HS-5 (cell line): ENCODE results near the gene P2RX4.
"Not testable (repeated sequence)": the region's sequence is repeated elsewhere in the genome, so short reads cannot be mapped to it uniquely, and the experiment has no call there.

Experiments used
- DNase-seq: peaks from one replicate; pipeline ENCODE4 v3.0.0-alpha.2; 2012; ENCODE audit warnings: low read depth

Gene P2RX4

GRCh38 chr12:121245031-121245430 is 35.1 kb downstream of the P2RX4 start:
- no peak for DNase-seq

GRCh38 chr12:121245951-121246350 is 36.0 kb downstream of the P2RX4 start:
- DNase-seq, result no peak

- no peak for DNase-seq
Measured at GRCh38 chr12:121246893-121247557, 37.1 kb downstream of the P2RX4 start.

- DNase-seq, result no peak
Measured at GRCh38 chr12:121248622-121249021, 38.7 kb downstream of the P2RX4 start.

GRCh38 chr12:121250359-121250758 is 40.4 kb downstream of the P2RX4 start:
- DNase-seq, result no peak

- no peak for DNase-seq
Measured at GRCh38 chr12:121251838-121252237, 41.9 kb downstream of the P2RX4 start.

GRCh38 chr12:121252712-121253345 is 42.9 kb downstream of the P2RX4 start:
- DNase-seq, result no peak

GRCh38 chr12:121253638-121254335 is 43.9 kb downstream of the P2RX4 start:
- DNase-seq, result no peak

GRCh38 chr12:121255433-121255832 is 45.5 kb downstream of the P2RX4 start:
- DNase-seq, result no peak

- DNase-seq, result not testable (repeated sequence)
Measured at GRCh38 chr12:121257704-121258449, 47.9 kb downstream of the P2RX4 start.

GRCh38 chr12:121259074-121259473 is 49.1 kb downstream of the P2RX4 start:
- DNase-seq, result no peak

- no peak for DNase-seq
Measured at GRCh38 chr12:121260091-121260490, 50.2 kb downstream of the P2RX4 start.

GRCh38 chr12:121261398-121261797 is 51.5 kb downstream of the P2RX4 start:
- no peak for DNase-seq

- no peak for DNase-seq
Measured at GRCh38 chr12:121263206-121263935, 53.4 kb downstream of the P2RX4 start.

- no peak for DNase-seq
Measured at GRCh38 chr12:121264135-121264534, 54.2 kb downstream of the P2RX4 start.

GRCh38 chr12:121264951-121265515 is 55.1 kb downstream of the P2RX4 start:
- no peak for DNase-seq

GRCh38 chr12:121267822-121268221 is 57.9 kb downstream of the P2RX4 start:
- no peak for DNase-seq

GRCh38 chr12:121273364-121273896 is 63.5 kb downstream of the P2RX4 start:
- no peak for DNase-seq

GRCh38 chr12:121274036-121274763 is 64.3 kb downstream of the P2RX4 start:
- no peak for DNase-seq

- DNase-seq, result no peak
Measured at GRCh38 chr12:121277374-121277759, 67.4 kb downstream of the P2RX4 start.
